Heart left ventricle (tissue), 13 donors: ENCODE results near the gene PTPRH.

Source experiments
- CTCF ChIP-seq, 12 donors: fragments of 200-600 bp; sonication (generic) in 4 of 12; IDR thresholded peaks; one replicate each; pipeline versions ENCODE4 v1.5.0 to v1.8.0; 2018 to 2022; ENCODE audit warnings: antibody characterized with exemption in 12 of 12, mild to moderate bottlenecking in 5 of 12
- POLR2A ChIP-seq, 2 donors: fragments of 450-650 bp; IDR thresholded peaks; one replicate each; pipeline ENCODE4 v1.6.1; 2017; ENCODE audit warnings: antibody characterized with exemption in 2 of 2, mild to moderate bottlenecking in 2 of 2, moderate library complexity in 2 of 2
- donor health status: ischemic (EF 13 %, LVEDD 7.1; RV severe dilation, severe dysfunction).
- donor health status: DM: no; HTN: yes; CAD: no.
- donor health status: DM: no; HTN: no; CAD: no.
- donor health status: ischemic (EF 25% LVEDD 6.9; RV normal size, moderate dysfunction).
- donor health status: ischemic (EF 25% LVEDD 5.7; RV mildly dilated, moderate dysfunction).
- donor health status: ischemic (EF 35%, LVEDD 5.7; RV mildly dilated, moderate dysfunction).
- donor health status: nonischemic (EF 11% LVEDD 7.7; RV severe dilation, severe dysfunction).
- donor health status: DM: yes; HTN: yes; CAD: no.
- donor health status: PGD.
- donor health status: ischemic (EF 29% LVEDD 5.4; RV normal size, mild dysfunction).
- donor health status: nonischemic (EF 23%, LVEDD 6.1; RV moderate dilation, normal function).

GRCh38 chr19:55240713-55241020 lies 31.4 kb upstream of the PTPRH start:
- TF ChIP-seq CTCF (IDR thresholded peaks at IDR 0.05) (no peak), POLR2A (IDR thresholded peaks at IDR 0.05) (no peak)
